PC-3 (cell line): ENCODE measurements around the gene CCNT1.
"Not testable (repeated sequence)": the region's sequence is repeated elsewhere in the genome, so short reads cannot be mapped to it uniquely, and the experiment has no call there.

Experiments used
- CTCF ChIP-seq: fragments of 300-600 bp; sonication (generic); conservative IDR thresholded peaks from 2 replicates; pipeline ENCODE4 v1.5.1; 2017; ENCODE audit warnings: antibody characterized with exemption, low read depth, mild to moderate bottlenecking, low read length
- EZH2 ChIP-seq: fragments of 300-600 bp; sonication (generic); IDR thresholded peaks from one replicate; pipeline ENCODE4 v1.6.1; 2017; ENCODE audit warnings: antibody characterized with exemption, mild to moderate bottlenecking, low read length; ENCODE audit not compliant: unreplicated experiment

GRCh38 chr12:48720737-48721136 lies 4.2 kb upstream of the CCNT1 start:
- TF ChIP-seq EZH2, CTCF: not testable (repeated sequence)
